ENCODE measurements around the gene PIGZ. TPM values are rescaled to one million over a fixed set of nuclear protein-coding genes. Genes with fewer than 3 reads are reported as not detected.

Gene PIGZ
- total and polyA plus RNA-seq, 9 of the 15 experiments (the other 6 are each of a cell fraction or from before 2014, with no cell fraction given): 0.15 to 1.8 (median 0.76) TPM

DNA sequence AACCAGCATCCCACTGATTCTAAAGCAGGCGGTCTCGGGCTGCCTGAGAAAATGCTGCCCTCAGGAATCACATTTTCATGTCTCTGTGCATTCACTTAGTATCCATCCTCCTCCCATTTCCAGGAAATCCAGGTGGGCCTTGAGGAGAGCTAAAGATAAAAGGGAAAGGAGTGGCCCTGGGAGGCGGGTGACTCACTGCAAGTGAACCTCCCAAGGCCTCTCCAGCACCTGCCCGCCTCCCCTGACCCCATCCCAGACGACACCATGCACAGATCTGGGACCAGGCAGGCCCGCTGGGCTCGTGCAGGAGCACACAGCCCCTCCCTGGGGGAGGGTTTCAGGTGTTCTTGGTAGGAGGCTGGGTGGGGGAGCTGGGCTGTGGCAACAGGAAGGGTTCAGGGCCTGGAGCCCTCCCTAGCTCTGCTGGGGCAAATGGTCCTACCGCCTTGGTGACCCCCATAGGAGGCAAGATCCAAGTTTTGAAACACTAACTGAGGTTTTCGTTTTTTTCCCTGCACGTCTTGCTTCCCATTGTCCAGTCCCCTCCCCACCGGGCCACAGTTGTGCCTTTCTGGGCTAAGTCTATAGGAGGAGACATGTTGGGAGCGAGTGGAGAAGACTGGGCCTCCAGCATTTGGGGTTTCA lies 38.8 kb upstream of the PIGZ start (continued):
- TF ChIP-seq, protein P1, sequence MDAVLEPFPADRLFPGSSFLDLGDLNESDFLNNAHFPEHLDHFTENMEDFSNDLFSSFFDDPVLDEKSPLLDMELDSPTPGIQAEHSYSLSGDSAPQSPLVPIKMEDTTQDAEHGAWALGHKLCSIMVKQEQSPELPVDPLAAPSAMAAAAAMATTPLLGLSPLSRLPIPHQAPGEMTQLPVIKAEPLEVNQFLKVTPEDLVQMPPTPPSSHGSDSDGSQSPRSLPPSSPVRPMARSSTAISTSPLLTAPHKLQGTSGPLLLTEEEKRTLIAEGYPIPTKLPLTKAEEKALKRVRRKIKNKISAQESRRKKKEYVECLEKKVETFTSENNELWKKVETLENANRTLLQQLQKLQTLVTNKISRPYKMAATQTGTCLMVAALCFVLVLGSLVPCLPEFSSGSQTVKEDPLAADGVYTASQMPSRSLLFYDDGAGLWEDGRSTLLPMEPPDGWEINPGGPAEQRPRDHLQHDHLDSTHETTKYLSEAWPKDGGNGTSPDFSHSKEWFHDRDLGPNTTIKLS (IDR thresholded peaks at IDR 0.05; ENCODE audit: borderline replicate concordance, low read depth): no peak
- TF ChIP-seq TAL1 (IDR thresholded peaks at IDR 0.05): no peak
- TF ChIP-seq, protein P2, sequence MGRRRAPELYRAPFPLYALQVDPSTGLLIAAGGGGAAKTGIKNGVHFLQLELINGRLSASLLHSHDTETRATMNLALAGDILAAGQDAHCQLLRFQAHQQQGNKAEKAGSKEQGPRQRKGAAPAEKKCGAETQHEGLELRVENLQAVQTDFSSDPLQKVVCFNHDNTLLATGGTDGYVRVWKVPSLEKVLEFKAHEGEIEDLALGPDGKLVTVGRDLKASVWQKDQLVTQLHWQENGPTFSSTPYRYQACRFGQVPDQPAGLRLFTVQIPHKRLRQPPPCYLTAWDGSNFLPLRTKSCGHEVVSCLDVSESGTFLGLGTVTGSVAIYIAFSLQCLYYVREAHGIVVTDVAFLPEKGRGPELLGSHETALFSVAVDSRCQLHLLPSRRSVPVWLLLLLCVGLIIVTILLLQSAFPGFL (CRISPR knock-in tag; IDR thresholded peaks at IDR 0.05): no peak
- no peak for TF ChIP-seq SREBF1 (IDR thresholded peaks at IDR 0.05; ENCODE audit: borderline replicate concordance, low read depth, low read length)
- no peak for TF ChIP-seq ZNF347 (CRISPR knock-in tag; IDR thresholded peaks at IDR 0.05; ENCODE audit: low read depth)
- TF ChIP-seq ZNF586 (CRISPR knock-in tag; conservative IDR thresholded peaks at IDR 0.05): no peak
- TF ChIP-seq ADNP (tag; IDR thresholded peaks at IDR 0.05): no peak
- no peak for TF ChIP-seq SMAD2 (IDR thresholded peaks at IDR 0.05; ENCODE audit: low read depth, low read length)
- TF ChIP-seq, protein P3, sequence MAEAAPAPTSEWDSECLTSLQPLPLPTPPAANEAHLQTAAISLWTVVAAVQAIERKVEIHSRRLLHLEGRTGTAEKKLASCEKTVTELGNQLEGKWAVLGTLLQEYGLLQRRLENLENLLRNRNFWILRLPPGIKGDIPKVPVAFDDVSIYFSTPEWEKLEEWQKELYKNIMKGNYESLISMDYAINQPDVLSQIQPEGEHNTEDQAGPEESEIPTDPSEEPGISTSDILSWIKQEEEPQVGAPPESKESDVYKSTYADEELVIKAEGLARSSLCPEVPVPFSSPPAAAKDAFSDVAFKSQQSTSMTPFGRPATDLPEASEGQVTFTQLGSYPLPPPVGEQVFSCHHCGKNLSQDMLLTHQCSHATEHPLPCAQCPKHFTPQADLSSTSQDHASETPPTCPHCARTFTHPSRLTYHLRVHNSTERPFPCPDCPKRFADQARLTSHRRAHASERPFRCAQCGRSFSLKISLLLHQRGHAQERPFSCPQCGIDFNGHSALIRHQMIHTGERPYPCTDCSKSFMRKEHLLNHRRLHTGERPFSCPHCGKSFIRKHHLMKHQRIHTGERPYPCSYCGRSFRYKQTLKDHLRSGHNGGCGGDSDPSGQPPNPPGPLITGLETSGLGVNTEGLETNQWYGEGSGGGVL (CRISPR knock-in tag; IDR thresholded peaks at IDR 0.05): no peak
- peak; percentile 10; the same call in 1 of the 2 replicates for TF ChIP-seq TCF3 (CRISPR knock-in tag; IDR thresholded peaks at IDR 0.05)
- no peak for TF ChIP-seq SOX6 (IDR thresholded peaks at IDR 0.05)
- TF ChIP-seq HDAC6 (IDR thresholded peaks at IDR 0.05; ENCODE audit: low read depth, low read length): no peak
- TF ChIP-seq JUND (IDR thresholded peaks at IDR 0.05; ENCODE audit: borderline replicate concordance, low read depth, low read length): no peak
- TF ChIP-seq JUND (tag; IDR thresholded peaks at IDR 0.05; ENCODE audit: borderline replicate concordance, low read depth, low read length): peak; percentile 42; the same call in 1 of the 3 replicates
- TF ChIP-seq NEUROD1 (IDR thresholded peaks at IDR 0.05; ENCODE audit: borderline replicate concordance, low read depth, low read length, partially characterized antibody): no peak
- TF ChIP-seq HMG20A (CRISPR knock-in tag; conservative IDR thresholded peaks at IDR 0.05): no peak
- TF ChIP-seq, protein P4, sequence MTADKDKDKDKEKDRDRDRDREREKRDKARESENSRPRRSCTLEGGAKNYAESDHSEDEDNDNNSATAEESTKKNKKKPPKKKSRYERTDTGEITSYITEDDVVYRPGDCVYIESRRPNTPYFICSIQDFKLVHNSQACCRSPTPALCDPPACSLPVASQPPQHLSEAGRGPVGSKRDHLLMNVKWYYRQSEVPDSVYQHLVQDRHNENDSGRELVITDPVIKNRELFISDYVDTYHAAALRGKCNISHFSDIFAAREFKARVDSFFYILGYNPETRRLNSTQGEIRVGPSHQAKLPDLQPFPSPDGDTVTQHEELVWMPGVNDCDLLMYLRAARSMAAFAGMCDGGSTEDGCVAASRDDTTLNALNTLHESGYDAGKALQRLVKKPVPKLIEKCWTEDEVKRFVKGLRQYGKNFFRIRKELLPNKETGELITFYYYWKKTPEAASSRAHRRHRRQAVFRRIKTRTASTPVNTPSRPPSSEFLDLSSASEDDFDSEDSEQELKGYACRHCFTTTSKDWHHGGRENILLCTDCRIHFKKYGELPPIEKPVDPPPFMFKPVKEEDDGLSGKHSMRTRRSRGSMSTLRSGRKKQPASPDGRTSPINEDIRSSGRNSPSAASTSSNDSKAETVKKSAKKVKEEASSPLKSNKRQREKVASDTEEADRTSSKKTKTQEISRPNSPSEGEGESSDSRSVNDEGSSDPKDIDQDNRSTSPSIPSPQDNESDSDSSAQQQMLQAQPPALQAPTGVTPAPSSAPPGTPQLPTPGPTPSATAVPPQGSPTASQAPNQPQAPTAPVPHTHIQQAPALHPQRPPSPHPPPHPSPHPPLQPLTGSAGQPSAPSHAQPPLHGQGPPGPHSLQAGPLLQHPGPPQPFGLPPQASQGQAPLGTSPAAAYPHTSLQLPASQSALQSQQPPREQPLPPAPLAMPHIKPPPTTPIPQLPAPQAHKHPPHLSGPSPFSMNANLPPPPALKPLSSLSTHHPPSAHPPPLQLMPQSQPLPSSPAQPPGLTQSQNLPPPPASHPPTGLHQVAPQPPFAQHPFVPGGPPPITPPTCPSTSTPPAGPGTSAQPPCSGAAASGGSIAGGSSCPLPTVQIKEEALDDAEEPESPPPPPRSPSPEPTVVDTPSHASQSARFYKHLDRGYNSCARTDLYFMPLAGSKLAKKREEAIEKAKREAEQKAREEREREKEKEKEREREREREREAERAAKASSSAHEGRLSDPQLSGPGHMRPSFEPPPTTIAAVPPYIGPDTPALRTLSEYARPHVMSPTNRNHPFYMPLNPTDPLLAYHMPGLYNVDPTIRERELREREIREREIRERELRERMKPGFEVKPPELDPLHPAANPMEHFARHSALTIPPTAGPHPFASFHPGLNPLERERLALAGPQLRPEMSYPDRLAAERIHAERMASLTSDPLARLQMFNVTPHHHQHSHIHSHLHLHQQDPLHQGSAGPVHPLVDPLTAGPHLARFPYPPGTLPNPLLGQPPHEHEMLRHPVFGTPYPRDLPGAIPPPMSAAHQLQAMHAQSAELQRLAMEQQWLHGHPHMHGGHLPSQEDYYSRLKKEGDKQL (CRISPR knock-in tag; IDR thresholded peaks at IDR 0.05; ENCODE audit: borderline replicate concordance): no peak
